Panc1 (cell line): ENCODE measurements around the gene SPECC1L. TPM values are rescaled to one million over a fixed set of nuclear protein-coding genes. Genes with fewer than 3 reads are reported as not detected.

ENCODE experiments used
- ATAC-seq: fragments of 200-7000 bp; cut with Tn5 transposase; 2 replicates; pipeline ENCODE4 v1.9.1; 2020; ENCODE audit warnings: mild to moderate bottlenecking, moderate library complexity
- BruUV-seq: library from RNA; stranded (reverse); fragments of 400-500 nt; replicated peaks from 2 replicates; lab custom pipeline; 2021; lab: Mats Ljungman, UMichigan
- CTCF ChIA-PET: fragments of 300-600 bp; sonication (Branson Sonifier 250); formaldehyde crosslinking; loops from one replicate; lab custom pipeline; 2022; ENCODE audit warnings: antibody characterized with exemption; lab: Charles Lee
- POLR2A ChIA-PET: fragments of 300-600 bp; sonication (Branson Sonifier 250); formaldehyde crosslinking; loops from one replicate; lab custom pipeline; 2022; ENCODE audit warnings: antibody characterized with exemption; lab: Charles Lee
- DNase-seq: peaks from one replicate; pipeline ENCODE4 v3.0.0-alpha.2; 2010; ENCODE audit warnings: low read depth, low spot score
- H3K27ac ChIP-seq: 2 replicates; pipeline ENCODE4 v1.5.1; 2011; ENCODE audit warnings: mild to moderate bottlenecking, low read length, inconsistent platforms
- H3K27me3 ChIP-seq: fragments of 200-500 bp; sonication (Bioruptor generic); 2 replicates; pipeline ENCODE4 v1.6.0; 2014; ENCODE audit warnings: low read length, inconsistent platforms; ENCODE audit not compliant: control insufficient read depth, insufficient read depth
- H3K36me3 ChIP-seq: fragments of 200-500 bp; sonication (Bioruptor generic); 2 replicates; pipeline ENCODE4 v1.5.1; 2014; ENCODE audit warnings: inconsistent platforms, mild to moderate bottlenecking, low read length, moderate library complexity; ENCODE audit not compliant: control insufficient read depth, insufficient read depth
- H3K4me1 ChIP-seq: 2 replicates; pipeline ENCODE4 v1.5.1; 2011; ENCODE audit warnings: inconsistent platforms, mild to moderate bottlenecking, low read length, moderate library complexity; ENCODE audit not compliant: control insufficient read depth, insufficient read depth
- H3K4me3 ChIP-seq, 2 experiments: 2 replicates each; pipeline ENCODE4 v1.5.1; 2011 to 2012; ENCODE audit warnings: low read depth in 2 of 2, low read length in 2 of 2, mild to moderate bottlenecking in 2 of 2, inconsistent platforms in 1 of 2, moderate library complexity in 1 of 2
- H3K9me3 ChIP-seq: fragments of 200-500 bp; sonication (Bioruptor generic); 2 replicates; pipeline ENCODE4 v1.5.1; 2014; ENCODE audit warnings: low read depth, mild to moderate bottlenecking, inconsistent platforms, low read length, moderate library complexity; ENCODE audit not compliant: control insufficient read depth, insufficient read depth
- CTCF ChIP-seq: fragments of 450-650 bp; IDR thresholded peaks from 2 replicates; pipeline ENCODE4 v1.5.1; 2017; ENCODE audit warnings: mild to moderate bottlenecking
- POLR2AphosphoS5 ChIP-seq: IDR thresholded peaks from 2 replicates; pipeline ENCODE4 v1.6.1; 2012; ENCODE audit warnings: mild to moderate bottlenecking, low read depth, low read length, moderate library complexity
- REST ChIP-seq, 2 experiments: IDR thresholded peaks; 2 replicates each; pipeline ENCODE4 v1.6.1; 2011 to 2012; ENCODE audit warnings: low read depth in 2 of 2, control low read depth in 1 of 2, low read length in 1 of 2, mild to moderate bottlenecking in 1 of 2, moderate library complexity in 1 of 2; ENCODE audit not compliant: insufficient read depth in 1 of 2
- SIN3A ChIP-seq: IDR thresholded peaks from 2 replicates; pipeline ENCODE4 v1.6.1; 2012; ENCODE audit warnings: low read depth, mild to moderate bottlenecking, low read length, moderate library complexity, borderline replicate concordance; ENCODE audit not compliant: insufficient read depth
- TCF7L2 ChIP-seq: IDR thresholded peaks from 2 replicates; pipeline ENCODE4 v1.6.1; 2011; ENCODE audit warnings: mild to moderate bottlenecking, low read depth, low read length, inconsistent platforms
- in situ Hi-C: cut with HindIII; loops from 2 replicates; pipeline ENCODE4 v1.10.0; 2016; ENCODE audit warnings: low sequenced_read_pairs, low pct_unique_long_range_greater_than_20kb
- intact Hi-C: fragments of 100-400 bp; cut with micrococcal nuclease; formaldehyde crosslinking; loops from one replicate; pipeline ENCODE4 v1.10.0; 2022; ENCODE audit not compliant: unreplicated experiment
- total RNA-seq: library from RNA; stranded (reverse); gene quantifications from one replicate; pipeline ENCODE4 v1.2.1, GENCODE V29; 2021; ENCODE audit not compliant: unreplicated experiment

Gene SPECC1L
- total RNA-seq, 1 experiment from 2014 or later = 43.3 TPM

- H3K27ac ChIP-seq = no peak overlapping the region
- ChIA-PET POLR2A (interaction anchor here (0.5 kb wide), 1 partner anchor 573 kb away, joined by 11 read pairs; no protein-coding TSS in a partner anchor), CTCF (no interaction called here)
- no peak for DNase-seq
- H3K36me3 ChIP-seq = peaks cover 4% of the 10 kb centered on the region; the same call in 1 of the 2 replicates
- no peak for ATAC-seq
- no peak for TF ChIP-seq POLR2AphosphoS5
- no peak overlapping the region; a peak in 1 of 4 replicates for H3K4me3 ChIP-seq
- in situ Hi-C loops (no loop called here), intact Hi-C loops (loop anchor here (10.0 kb wide), 1 partner anchor 202 kb away; no protein-coding TSS in a partner anchor)
- H3K27me3 ChIP-seq = no peaks in the 10 kb centered on the region
- no peaks in the 10 kb centered on the region for H3K4me1 ChIP-seq
- no TSS peak for BruUV-seq
- no peaks in the 10 kb centered on the region for H3K9me3 ChIP-seq
These were observed 51.9 kb downstream of the SPECC1L start for GRCh38 chr22:24322522-24322921.

GRCh38 chr22:24323233-24323632 is 52.6 kb downstream of the SPECC1L start:
- no peaks in the 10 kb centered on the region for H3K9me3 ChIP-seq
- no peak overlapping the region for H3K27ac ChIP-seq
- ChIA-PET POLR2A (interaction anchor here (0.5 kb wide), 1 partner anchor 574 kb away, joined by 11 read pairs; no protein-coding TSS in a partner anchor), CTCF (interaction anchor here (0.7 kb wide), 1 partner anchor 183 kb away, joined by 3 read pairs; no protein-coding TSS in a partner anchor)
- H3K4me3 ChIP-seq = no peak overlapping the region; a peak in 1 of 4 replicates
- no peaks in the 10 kb centered on the region for H3K27me3 ChIP-seq
- H3K36me3 ChIP-seq = peaks cover 5% of the 10 kb centered on the region; the same call in 1 of the 2 replicates
- no peak for ATAC-seq
- in situ Hi-C loops (no loop called here), intact Hi-C loops (loop anchor here (10.0 kb wide), 1 partner anchor 202 kb away; no protein-coding TSS in a partner anchor)
- TF ChIP-seq CTCF = no peak
- no peak for TF ChIP-seq REST (IDR thresholded peaks at IDR 0.05; ENCODE audit: insufficient read depth in 1 of 2, low read depth in 2 of 2, low read length in 1 of 2)
- TF ChIP-seq POLR2AphosphoS5 = no peak
- TF ChIP-seq SIN3A = no peak
- TF ChIP-seq TCF7L2 = no peak
- H3K4me1 ChIP-seq = no peaks in the 10 kb centered on the region
- BruUV-seq = no TSS peak
- no peak for DNase-seq

DNA sequence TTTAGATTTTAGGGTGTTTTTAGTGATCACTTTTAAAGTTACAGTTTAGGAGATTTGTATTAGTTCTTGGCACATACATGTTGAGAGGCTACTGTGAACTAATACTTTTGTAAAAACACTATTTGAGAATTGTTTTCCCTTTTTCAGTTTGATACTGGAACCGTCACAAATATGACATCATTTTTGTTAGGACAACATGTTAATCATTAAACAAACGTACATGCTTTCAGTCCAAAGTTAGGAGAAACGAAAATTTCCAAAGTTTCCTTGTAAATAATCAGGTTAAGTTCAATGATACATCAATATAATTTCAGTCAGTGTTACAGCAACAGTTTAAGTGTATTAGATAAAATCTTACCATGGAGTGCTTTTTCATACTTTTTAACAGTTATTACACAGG is 53.1 kb downstream of the SPECC1L start:
- DNase-seq = no peak
- no peak for ATAC-seq
- intact Hi-C loops (loop anchor here (10.0 kb wide), 1 partner anchor 201 kb away; no protein-coding TSS in a partner anchor), in situ Hi-C loops (no loop called here)
- POLR2A ChIA-PET = no interaction called here
- Histone ChIP-seq H3K27ac (no peak overlapping the region), H3K36me3 (peaks cover 7% of the 10 kb centered on the region; the same call in 1 of the 2 replicates), H3K4me3 (no peak overlapping the region), H3K4me1 (no peaks in the 10 kb centered on the region), H3K27me3 (no peaks in the 10 kb centered on the region), H3K9me3 (no peaks in the 10 kb centered on the region)
- CTCF ChIA-PET = interaction anchor here (0.7 kb wide), 1 partner anchor 183 kb away, joined by 3 read pairs; no protein-coding TSS in a partner anchor
- BruUV-seq = no TSS peak
- no peak for TF ChIP-seq SIN3A
- TF ChIP-seq CTCF = no peak
- TF ChIP-seq TCF7L2 = no peak
- no peak for TF ChIP-seq REST (IDR thresholded peaks at IDR 0.05; ENCODE audit: insufficient read depth in 1 of 2, low read depth in 2 of 2, low read length in 1 of 2)
- TF ChIP-seq POLR2AphosphoS5 = no peak
